B cell (primary cell): ENCODE results near the gene FBXO42. TPM values are rescaled to one million over a fixed set of nuclear protein-coding genes. Genes with fewer than 3 reads are reported as not detected.

Experiments used
- ATAC-seq: fragments of 200-7000 bp; cut with Tn5 transposase; one replicate; pipeline ENCODE4 v1.10.0; 2021; ENCODE audit warnings: low read depth, mild to moderate bottlenecking, moderate number of reproducible peaks, moderate library complexity
- CTCF ChIA-PET: fragments of 350-600 bp; sonication (Branson Sonifier 250); formaldehyde crosslinking; loops from one replicate; lab custom pipeline; 2021; ENCODE audit warnings: antibody characterized with exemption, inconsistent platforms; lab: Charles Lee
- POLR2A ChIA-PET: fragments of 350-600 bp; sonication (Branson Sonifier 250); formaldehyde crosslinking; loops from one replicate; lab custom pipeline; 2021; ENCODE audit warnings: antibody characterized with exemption; lab: Charles Lee
- DNase-seq: peaks from one replicate; pipeline ENCODE4 v3.0.0; 2013
- H2AFZ ChIP-seq: 2 replicates; pipeline ENCODE4 v1.6.1; 2012; ENCODE audit warnings: mild to moderate bottlenecking, low read depth, low read length; ENCODE audit not compliant: insufficient read depth, poor library complexity, severe bottlenecking
- H3K27ac ChIP-seq, 2 donors: 1 replicate in 1 of 2; 2 replicates in 1 of 2; pipeline ENCODE4 v1.5.1; 2012 to 2013; ENCODE audit warnings: low read length in 2 of 2, mild to moderate bottlenecking in 2 of 2, moderate library complexity in 1 of 2
- H3K27me3 ChIP-seq, 4 experiments: fragments of 200-600 bp in 1 of 4; sonication (generic) in 1 of 4; replicated peaks in 1 of 4; 1 replicate in 2 of 4; 2 replicates in 2 of 4; pipeline versions ENCODE4 v1.6.1 to v1.7.0; 2013 to 2016; ENCODE audit warnings: low read length in 3 of 4, mild to moderate bottlenecking in 2 of 4, mixed read lengths in 1 of 4, moderate library complexity in 1 of 4; ENCODE audit not compliant: insufficient read depth in 4 of 4, control insufficient read depth in 3 of 4; ENCODE audit errors: control extremely low read depth in 1 of 4
- H3K36me3 ChIP-seq, 2 experiments: replicated peaks in 1 of 2; 1 replicate in 1 of 2; 2 replicates in 1 of 2; pipeline versions ENCODE4 v1.6.1 to v1.7.1; 2013; ENCODE audit warnings: low read length in 1 of 2; ENCODE audit not compliant: insufficient read depth in 2 of 2, control insufficient read depth in 1 of 2; ENCODE audit errors: control extremely low read depth in 1 of 2, extremely low read depth in 1 of 2
- H3K4me1 ChIP-seq, 2 donors: fragments of 200-600 bp in 1 of 2; sonication (generic) in 1 of 2; 1 replicate in 1 of 2; 2 replicates in 1 of 2; pipeline versions ENCODE4 v1.5.1 to v1.6.1; 2013 to 2017; ENCODE audit warnings: low read length in 2 of 2; ENCODE audit not compliant: control insufficient read depth in 2 of 2, insufficient read depth in 2 of 2
- H3K4me2 ChIP-seq: replicated peaks from 2 replicates; pipeline ENCODE3; 2012; ENCODE audit warnings: mild to moderate bottlenecking, low read depth, low read length; ENCODE audit not compliant: poor library complexity, severe bottlenecking
- H3K4me3 ChIP-seq, 5 experiments: fragments of 200-600 bp in 1 of 5; sonication (generic) in 1 of 5; 1 replicate in 3 of 5; 2 replicates in 2 of 5; pipeline versions ENCODE4 v1.5.1 to v1.7.0; 2011 to 2016; ENCODE audit warnings: low read length in 4 of 5, mild to moderate bottlenecking in 4 of 5, low read depth in 2 of 5, control low read depth in 1 of 5, moderate library complexity in 1 of 5; ENCODE audit not compliant: insufficient read depth in 1 of 5; ENCODE audit errors: control extremely low read depth in 1 of 5, extremely low read depth in 1 of 5
- H3K79me2 ChIP-seq: fragments of 200-600 bp; sonication (generic); one replicate; pipeline ENCODE4 v1.6.0; 2016; ENCODE audit warnings: low read length; ENCODE audit not compliant: control insufficient read depth, insufficient read depth
- H3K9ac ChIP-seq: fragments of 200-600 bp; sonication (generic); 2 replicates; pipeline ENCODE4 v1.6.1; 2017; ENCODE audit warnings: mild to moderate bottlenecking, low read length, moderate library complexity
- H3K9me3 ChIP-seq, 3 donors: one replicate each; pipeline versions ENCODE4 v1.6.1 to v1.7.1; 2013; ENCODE audit warnings: low read length in 2 of 3; ENCODE audit not compliant: control insufficient read depth in 2 of 3, insufficient read depth in 1 of 3; ENCODE audit errors: control extremely low read depth in 1 of 3
- H4K20me1 ChIP-seq: 2 replicates; pipeline ENCODE4 v1.6.0; 2012; ENCODE audit warnings: mild to moderate bottlenecking, low read length; ENCODE audit not compliant: insufficient read depth, control insufficient read depth, poor library complexity, severe bottlenecking
- H3K27ac Mint-ChIP-seq: one replicate; pipeline ENCODE4 v1.8.0; 2021; ENCODE audit warnings: mixed read lengths
- H3K27me3 Mint-ChIP-seq: one replicate; pipeline ENCODE4 v1.8.0; 2021; ENCODE audit warnings: mixed read lengths
- H3K4me1 Mint-ChIP-seq: one replicate; pipeline ENCODE4 v1.8.0; 2021; ENCODE audit warnings: mixed read lengths
- H3K4me3 Mint-ChIP-seq: one replicate; pipeline ENCODE4 v1.8.0; 2021; ENCODE audit warnings: mixed read lengths
- H3K9me3 Mint-ChIP-seq: one replicate; pipeline ENCODE4 v1.8.0; 2022; ENCODE audit warnings: mixed read lengths; ENCODE audit not compliant: insufficient read depth
- EZH2 ChIP-seq: IDR thresholded peaks from 2 replicates; pipeline ENCODE4 v1.6.1; 2012; ENCODE audit warnings: borderline replicate concordance, low read depth, mild to moderate bottlenecking, moderate library complexity, low read length; ENCODE audit not compliant: insufficient read depth, poor library complexity, severe bottlenecking
- WGBS: methylation state at CpG from one replicate; pipeline ENCODE4 v1.1.5; 2013; ENCODE audit warnings: missing lambda C conversion rate; ENCODE audit not compliant: insufficient coverage; 5-methylcytosine and 5-hydroxymethylcytosine counted together
- intact Hi-C: fragments of 100-400 bp; cut with micrococcal nuclease; formaldehyde crosslinking; loops from one replicate; pipeline ENCODE4 v1.10.0; 2022
- polyA plus RNA-seq: library from polyadenylated mRNA; depleted of rRNA; stranded (reverse); fragments of >200 nt; gene quantifications from 2 replicates; pipeline ENCODE4 v1.2.3, GENCODE V29; 2012
- total RNA-seq, 2 donors: library from RNA; stranded (reverse); fragments of 120-200 nt in 1 of 2; gene quantifications; 1 replicate in 1 of 2; 2 replicates in 1 of 2; pipeline versions ENCODE4 v1.2.3 to v1.2.4, GENCODE V29; 2013 to 2022
- TF ChIP-seq, protein P1 (sequence below): fragments of 200-600 bp; IDR thresholded peaks from one replicate; pipeline ENCODE4 v1.8.0; 2022; ENCODE audit warnings: antibody characterized with exemption, mild to moderate bottlenecking

The FBXO42 gene
- total and polyA plus RNA-seq, 2 donors (not counting 1 experiment from before 2014, with no cell fraction given), result 17.2 to 33.1 TPM

DNA sequence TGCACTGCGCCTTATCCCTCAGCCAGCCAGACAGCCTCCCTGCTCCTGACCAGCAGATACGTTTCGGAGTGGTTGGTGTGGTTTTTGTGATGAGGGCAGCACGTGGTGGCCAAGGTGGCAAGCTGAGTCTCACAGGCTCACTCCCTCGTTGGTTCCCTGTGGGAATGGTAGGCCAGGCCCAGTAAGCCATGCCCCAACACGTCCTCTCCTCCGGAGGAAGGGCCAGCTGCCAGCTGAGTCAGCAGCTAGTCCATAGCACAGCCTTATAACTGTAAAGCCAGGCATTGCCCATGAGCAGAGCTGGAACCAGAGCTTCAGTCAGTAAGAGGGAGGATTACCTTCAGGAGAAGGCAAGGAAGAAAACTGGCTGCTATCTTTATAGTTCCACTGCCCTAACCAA lies 44.3 kb upstream of the FBXO42 start:
- H3K36me3 ChIP-seq, result peaks cover 2 to 67% of the 10 kb centered on the region in 2 experiments
- H3K27me3 ChIP-seq, result no peaks in the 10 kb centered on the region
- CTCF ChIA-PET, result no interaction called here
- peaks cover 28% of the 10 kb centered on the region for H3K79me2 ChIP-seq
- Mint-ChIP-seq H3K27me3 (no peaks in the 10 kb centered on the region), H3K27ac (no peak overlapping the region), H3K4me1 (peaks cover 13% of the 10 kb centered on the region), H3K4me3 (no peak overlapping the region), H3K9me3 (no peaks in the 10 kb centered on the region)
- H2AFZ ChIP-seq, result no peak overlapping the region
- ATAC-seq (no peak), DNase-seq (no peak)
- no peak overlapping the region for H3K27ac ChIP-seq
- WGBS, result 92% methylated on average over 7 of the region's 7 CpGs
- no peak overlapping the region for H3K4me2 ChIP-seq
- POLR2A ChIA-PET, result no interaction called here
- H3K9me3 ChIP-seq, result no peaks in the 10 kb centered on the region
- H4K20me1 ChIP-seq, result peaks cover 58% of the 10 kb centered on the region
- peaks cover 0 to under 1% of the 10 kb centered on the region in 2 donors for H3K4me1 ChIP-seq
- no peak overlapping the region for H3K4me3 ChIP-seq
- H3K9ac ChIP-seq, result no peak overlapping the region
- TF ChIP-seq, protein P1, sequence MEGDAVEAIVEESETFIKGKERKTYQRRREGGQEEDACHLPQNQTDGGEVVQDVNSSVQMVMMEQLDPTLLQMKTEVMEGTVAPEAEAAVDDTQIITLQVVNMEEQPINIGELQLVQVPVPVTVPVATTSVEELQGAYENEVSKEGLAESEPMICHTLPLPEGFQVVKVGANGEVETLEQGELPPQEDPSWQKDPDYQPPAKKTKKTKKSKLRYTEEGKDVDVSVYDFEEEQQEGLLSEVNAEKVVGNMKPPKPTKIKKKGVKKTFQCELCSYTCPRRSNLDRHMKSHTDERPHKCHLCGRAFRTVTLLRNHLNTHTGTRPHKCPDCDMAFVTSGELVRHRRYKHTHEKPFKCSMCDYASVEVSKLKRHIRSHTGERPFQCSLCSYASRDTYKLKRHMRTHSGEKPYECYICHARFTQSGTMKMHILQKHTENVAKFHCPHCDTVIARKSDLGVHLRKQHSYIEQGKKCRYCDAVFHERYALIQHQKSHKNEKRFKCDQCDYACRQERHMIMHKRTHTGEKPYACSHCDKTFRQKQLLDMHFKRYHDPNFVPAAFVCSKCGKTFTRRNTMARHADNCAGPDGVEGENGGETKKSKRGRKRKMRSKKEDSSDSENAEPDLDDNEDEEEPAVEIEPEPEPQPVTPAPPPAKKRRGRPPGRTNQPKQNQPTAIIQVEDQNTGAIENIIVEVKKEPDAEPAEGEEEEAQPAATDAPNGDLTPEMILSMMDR, result no peak
- TF ChIP-seq EZH2, result no peak
- intact Hi-C loops, result no loop called here

DNA sequence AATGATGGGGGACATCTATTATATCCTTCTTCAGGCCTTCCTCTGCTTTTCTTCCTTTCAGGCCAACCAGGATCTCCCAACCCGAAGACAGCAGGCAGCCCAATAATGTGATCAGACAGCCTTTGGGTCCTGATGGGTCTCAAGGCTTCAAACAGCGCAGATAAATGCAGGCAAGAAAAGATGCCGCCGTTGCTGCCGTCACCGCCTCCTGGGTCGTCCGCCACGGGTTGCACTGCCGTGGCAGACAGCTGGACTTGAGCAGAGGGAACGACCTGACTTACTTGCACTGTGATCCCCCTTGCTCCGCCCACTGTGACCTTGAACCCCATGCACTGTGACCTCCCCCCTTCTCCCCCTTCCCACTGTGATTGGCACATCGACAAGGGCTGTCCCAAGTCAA lies 42.7 kb upstream of the FBXO42 start:
- H3K36me3 ChIP-seq, result peaks cover 2 to 69% of the 10 kb centered on the region in 2 experiments
- H4K20me1 ChIP-seq, result peaks cover 74% of the 10 kb centered on the region
- H3K4me3 ChIP-seq, result no peak overlapping the region
- H3K27me3 ChIP-seq, result no peaks in the 10 kb centered on the region
- no peaks in the 10 kb centered on the region for H3K9me3 ChIP-seq
- H3K9ac ChIP-seq, result no peak overlapping the region
- H3K27ac ChIP-seq, result no peak overlapping the region
- ATAC-seq (no peak), DNase-seq (no peak)
- Mint-ChIP-seq H3K4me1 (peaks cover 28% of the 10 kb centered on the region), H3K27me3 (no peaks in the 10 kb centered on the region), H3K4me3 (no peak overlapping the region), H3K27ac (no peak overlapping the region), H3K9me3 (no peaks in the 10 kb centered on the region)
- TF ChIP-seq, protein P1, result no peak
- TF ChIP-seq EZH2, result no peak
- no peak overlapping the region for H3K4me2 ChIP-seq
- peaks cover 44% of the 10 kb centered on the region for H3K79me2 ChIP-seq
- intact Hi-C loops, result no loop called here
- H2AFZ ChIP-seq, result no peak overlapping the region
- H3K4me1 ChIP-seq, result peaks cover 11 to 17% of the 10 kb centered on the region in 2 donors
- CTCF ChIA-PET, result no interaction called here
- POLR2A ChIA-PET, result no interaction called here
- 99% methylated on average over 10 of the region's 13 CpGs for WGBS
